Smooth muscle cell (in vitro differentiated cells): Measurements from ENCODE around the gene CXXC5. TPM values are rescaled to one million over a fixed set of nuclear protein-coding genes. Genes with fewer than 3 reads are reported as not detected.

Experiments
- DNase-seq: peaks from one replicate; lab custom pipeline; 2025; ENCODE audit not compliant: unreplicated experiment; lab: John Stamatoyannopoulos, UW
- H2AFZ ChIP-seq: fragments of 200-600 bp; sonication (generic); 2 replicates; pipeline ENCODE4 v1.6.0; 2016; ENCODE audit warnings: antibody characterized with exemption, low read depth, mild to moderate bottlenecking
- H3F3A ChIP-seq: fragments of 200-600 bp; sonication (generic); 2 replicates; pipeline ENCODE4 v1.6.0; 2017; ENCODE audit warnings: antibody characterized with exemption, low read depth
- H3K27ac ChIP-seq: fragments of 200-600 bp; sonication (generic); 2 replicates; pipeline ENCODE4 v1.5.1; 2016; ENCODE audit warnings: low read depth, mild to moderate bottlenecking
- H3K27me3 ChIP-seq: fragments of 200-600 bp; sonication (generic); 2 replicates; pipeline ENCODE4 v1.6.1; 2016; ENCODE audit warnings: low read depth, mild to moderate bottlenecking
- H3K36me3 ChIP-seq: fragments of 200-600 bp; sonication (generic); 2 replicates; pipeline ENCODE4 v1.5.1; 2016; ENCODE audit warnings: low read depth
- H3K4me1 ChIP-seq: fragments of 200-600 bp; sonication (generic); 2 replicates; pipeline ENCODE4 v1.5.1; 2016; ENCODE audit warnings: low read depth
- H3K4me2 ChIP-seq: fragments of 200-600 bp; sonication (generic); 2 replicates; pipeline ENCODE4 v1.6.0; 2016; ENCODE audit warnings: mild to moderate bottlenecking
- H3K4me3 ChIP-seq: fragments of 200-600 bp; sonication (generic); 2 replicates; pipeline ENCODE4 v1.5.1; 2016; ENCODE audit warnings: mild to moderate bottlenecking
- H3K79me2 ChIP-seq: fragments of 200-600 bp; sonication (generic); 2 replicates; pipeline ENCODE4 v1.6.0; 2016; ENCODE audit warnings: low read depth, mild to moderate bottlenecking
- H3K9ac ChIP-seq: fragments of 200-600 bp; sonication (generic); 2 replicates; pipeline ENCODE4 v1.6.0; 2016; ENCODE audit warnings: low read depth
- H3K9me3 ChIP-seq: fragments of 200-600 bp; sonication (generic); replicated peaks from 2 replicates; pipeline ENCODE4 v1.5.1; 2016; ENCODE audit warnings: low read depth
- H4K20me1 ChIP-seq: fragments of 200-600 bp; sonication (generic); 2 replicates; pipeline ENCODE4 v1.6.0; 2016; ENCODE audit warnings: low read depth
- CTCF ChIP-seq: fragments of 200-600 bp; sonication (generic); IDR thresholded peaks from 2 replicates; pipeline ENCODE4 v1.5.1; 2017; ENCODE audit warnings: borderline replicate concordance, mild to moderate bottlenecking, antibody characterized with exemption; ENCODE audit not compliant: insufficient read depth, poor library complexity, severe bottlenecking
- WGBS: methylation state at CpG from one replicate; pipeline ENCODE4 v1.1.7; 2016; ENCODE audit warnings: low lambda C conversion rate; 5-methylcytosine and 5-hydroxymethylcytosine counted together
- polyA plus RNA-seq: library from polyadenylated mRNA; unstranded; fragments of >200 nt; fragmentation: Nextera tagmentation; extraction: Ambion mirVana; gene quantifications from 2 replicates; pipeline ENCODE4 v1.2.1, GENCODE V29; 2016
- total RNA-seq: library from RNA; depleted of rRNA; stranded (reverse); fragments of >200 nt; gene quantifications from 2 replicates; pipeline ENCODE4 v1.2.3, GENCODE V29; 2014

CXXC5 gene
- total and polyA plus RNA-seq, 2 experiments from 2014 or later = 85.5 to 139 TPM

- Histone ChIP-seq H3K9ac (no peak overlapping the region), H3K27me3 (no peaks in the 10 kb centered on the region), H3K79me2 (no peaks in the 10 kb centered on the region), H3K27ac (peak overlapping the region; percentile 98), H3F3A (peaks cover 15% of the 10 kb centered on the region), H3K4me2 (no peak overlapping the region), H3K4me1 (peaks cover 22% of the 10 kb centered on the region), H3K36me3 (no peaks in the 10 kb centered on the region), H2AFZ (no peak overlapping the region), H3K4me3 (no peak overlapping the region), H4K20me1 (no peaks in the 10 kb centered on the region), H3K9me3 (no peaks in the 10 kb centered on the region)
- WGBS = 83% methylated on average over 3 of the region's 3 CpGs
- TF ChIP-seq CTCF = no peak
- DNase-seq = no peak
These were observed 13.6 kb upstream of the CXXC5 start for GRCh38 chr5:139634541-139634940.

- WGBS = 58% methylated on average over 1 of the region's 1 CpG
- no peak for DNase-seq
- no peaks in the 10 kb centered on the region for H3K36me3 ChIP-seq
- no peak overlapping the region for H2AFZ ChIP-seq
- no peak overlapping the region for H3K4me2 ChIP-seq
- no peak overlapping the region for H3K9ac ChIP-seq
- H3K4me3 ChIP-seq = no peak overlapping the region
- TF ChIP-seq CTCF = no peak
- no peaks in the 10 kb centered on the region for H3K79me2 ChIP-seq
- no peaks in the 10 kb centered on the region for H3K9me3 ChIP-seq
- no peaks in the 10 kb centered on the region for H4K20me1 ChIP-seq
- peaks cover 22% of the 10 kb centered on the region for H3K4me1 ChIP-seq
- H3K27me3 ChIP-seq = no peaks in the 10 kb centered on the region
- H3K27ac ChIP-seq = peak overlapping the region; percentile 98
- H3F3A ChIP-seq = peaks cover 14% of the 10 kb centered on the region
These were observed 13.0 kb upstream of the CXXC5 start for GRCh38 chr5:139635191-139635590.

GRCh38 chr5:139635606-139636206 is 12.4 kb upstream of the CXXC5 start:
- Histone ChIP-seq H3K79me2 (no peaks in the 10 kb centered on the region), H3K9me3 (no peaks in the 10 kb centered on the region), H3K27me3 (no peaks in the 10 kb centered on the region), H3F3A (peaks cover 8% of the 10 kb centered on the region), H3K36me3 (no peaks in the 10 kb centered on the region), H2AFZ (no peak overlapping the region), H3K4me3 (no peak overlapping the region), H3K4me2 (peak overlapping the region; percentile 86), H3K9ac (no peak overlapping the region), H3K27ac (peak overlapping the region; percentile 98), H4K20me1 (no peaks in the 10 kb centered on the region), H3K4me1 (peaks cover 22% of the 10 kb centered on the region)
- no peak for DNase-seq
- peak; percentile 42 for TF ChIP-seq CTCF

- peaks cover 6% of the 10 kb centered on the region for H3F3A ChIP-seq
- H2AFZ ChIP-seq = no peak overlapping the region
- peak overlapping the region; percentile 86 for H3K4me2 ChIP-seq
- no peak overlapping the region for H3K9ac ChIP-seq
- WGBS = 77% methylated on average over 2 of the region's 2 CpGs
- TF ChIP-seq CTCF = no peak
- H3K36me3 ChIP-seq = no peaks in the 10 kb centered on the region
- no peaks in the 10 kb centered on the region for H3K9me3 ChIP-seq
- H3K79me2 ChIP-seq = no peaks in the 10 kb centered on the region
- peaks cover 22% of the 10 kb centered on the region for H3K4me1 ChIP-seq
- H4K20me1 ChIP-seq = no peaks in the 10 kb centered on the region
- no peak for DNase-seq
- no peaks in the 10 kb centered on the region for H3K27me3 ChIP-seq
- peak overlapping the region; percentile 98 for H3K27ac ChIP-seq
- H3K4me3 ChIP-seq = no peak overlapping the region
These were observed 11.8 kb upstream of the CXXC5 start for GRCh38 chr5:139636207-139636792.
